DMS153 treated with DMSO at 0.1 percent for 48 hours (cell line): Measurements from ENCODE around the gene ZG16.

ENCODE experiments used
- DNase-seq: peaks from one replicate; lab custom pipeline; 2025; ENCODE audit not compliant: unreplicated experiment; lab: John Stamatoyannopoulos, UW

Gene ZG16

GRCh38 chr16:29807426-29808218 lies 29.6 kb downstream of the ZG16 start:
- DNase-seq, result peak; percentile 86

DNA sequence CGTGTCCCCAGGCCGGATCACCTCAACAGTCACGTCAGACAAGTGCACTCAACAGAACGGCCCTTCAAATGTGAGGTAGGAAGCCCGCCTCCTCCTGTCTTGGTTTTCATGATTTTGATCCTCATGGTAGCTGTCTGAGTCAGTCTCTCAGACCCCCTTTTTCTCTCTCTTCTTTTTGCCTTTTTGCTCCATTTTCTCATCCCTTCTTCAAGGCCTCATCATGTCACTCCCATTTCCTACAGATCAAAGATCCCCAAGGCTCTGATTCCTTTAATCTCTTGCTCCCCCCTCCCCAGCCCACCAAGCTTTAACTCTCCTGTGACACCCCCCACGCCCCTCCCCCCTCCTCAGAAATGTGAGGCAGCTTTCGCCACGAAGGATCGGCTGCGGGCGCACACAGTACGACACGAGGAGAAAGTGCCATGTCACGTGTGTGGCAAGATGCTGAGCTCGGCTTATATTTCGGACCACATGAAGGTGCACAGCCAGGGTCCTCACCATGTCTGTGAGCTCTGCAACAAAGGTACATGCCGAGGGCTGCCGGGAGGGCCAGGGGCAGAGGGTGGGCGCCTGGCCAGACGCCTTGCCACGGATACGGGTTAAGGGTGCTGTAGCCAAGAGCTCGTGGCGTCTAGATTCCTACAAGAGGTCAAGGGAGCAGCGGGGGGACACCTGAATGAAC lies 30.3 kb downstream of the ZG16 start:
- DNase-seq, result no peak

GRCh38 chr16:29809031-29809747 lies 31.1 kb downstream of the ZG16 start:
- no peak for DNase-seq

GRCh38 chr16:29809850-29810698 lies 32.0 kb downstream of the ZG16 start:
- no peak for DNase-seq

GRCh38 chr16:29810699-29811169 lies 32.7 kb downstream of the ZG16 start:
- DNase-seq, result no peak

- DNase-seq, result peak; percentile 91
Measured at GRCh38 chr16:29811170-29811895, 33.3 kb downstream of the ZG16 start.

DNA sequence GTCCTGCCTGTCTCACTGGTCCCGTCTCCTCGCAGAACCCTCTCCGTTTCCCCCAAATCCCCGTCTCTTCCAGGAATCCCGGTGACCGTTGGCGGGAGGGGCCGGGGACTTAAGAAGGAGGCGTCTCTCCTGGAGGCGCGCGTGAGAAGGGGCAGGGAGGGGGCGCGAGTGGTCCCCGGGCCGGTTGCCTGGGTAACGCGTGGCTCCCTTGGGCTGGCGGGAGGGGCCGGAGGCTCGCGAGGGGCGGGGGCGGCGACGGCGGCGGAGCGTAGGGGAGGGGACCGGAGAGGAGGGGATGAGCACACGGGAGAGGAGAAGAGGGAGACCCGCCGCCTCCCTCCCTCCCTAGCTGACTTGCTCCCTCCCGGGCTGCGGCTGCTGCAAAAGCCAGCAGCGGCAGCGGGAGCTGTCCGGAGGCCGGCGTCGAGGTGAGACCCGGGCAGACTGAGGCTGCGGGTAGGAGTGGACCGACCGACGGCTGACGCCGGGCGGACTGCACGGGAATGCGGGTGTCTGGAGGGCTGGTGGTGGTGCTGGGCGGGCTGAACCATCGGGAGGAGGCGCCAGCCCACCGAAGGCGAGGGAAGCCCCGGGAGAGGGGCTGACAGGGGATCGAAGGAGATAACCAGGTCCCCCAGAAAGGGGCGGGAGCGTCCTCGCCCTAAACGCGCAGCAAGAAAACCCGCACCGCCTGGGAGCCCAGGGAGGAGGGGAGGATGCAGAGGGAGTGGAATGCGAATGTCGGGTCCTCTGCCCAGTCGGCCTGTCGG lies 34.0 kb downstream of the ZG16 start, which contains the start of gene PRRT2:
Gene PRRT2, plus strand, starts transcription at position 298 of the 770 bp plus-strand sequence. CDS start 862 bp downstream, outside the sequence.
- no peak for DNase-seq

GRCh38 chr16:29812754-29813643 lies 34.9 kb downstream of the ZG16 start:
- no peak for DNase-seq

- DNase-seq, result no peak
Measured at GRCh38 chr16:29813644-29814562, 35.8 kb downstream of the ZG16 start.

GRCh38 chr16:29814592-29814991 lies 36.5 kb downstream of the ZG16 start:
- DNase-seq, result no peak

DNA sequence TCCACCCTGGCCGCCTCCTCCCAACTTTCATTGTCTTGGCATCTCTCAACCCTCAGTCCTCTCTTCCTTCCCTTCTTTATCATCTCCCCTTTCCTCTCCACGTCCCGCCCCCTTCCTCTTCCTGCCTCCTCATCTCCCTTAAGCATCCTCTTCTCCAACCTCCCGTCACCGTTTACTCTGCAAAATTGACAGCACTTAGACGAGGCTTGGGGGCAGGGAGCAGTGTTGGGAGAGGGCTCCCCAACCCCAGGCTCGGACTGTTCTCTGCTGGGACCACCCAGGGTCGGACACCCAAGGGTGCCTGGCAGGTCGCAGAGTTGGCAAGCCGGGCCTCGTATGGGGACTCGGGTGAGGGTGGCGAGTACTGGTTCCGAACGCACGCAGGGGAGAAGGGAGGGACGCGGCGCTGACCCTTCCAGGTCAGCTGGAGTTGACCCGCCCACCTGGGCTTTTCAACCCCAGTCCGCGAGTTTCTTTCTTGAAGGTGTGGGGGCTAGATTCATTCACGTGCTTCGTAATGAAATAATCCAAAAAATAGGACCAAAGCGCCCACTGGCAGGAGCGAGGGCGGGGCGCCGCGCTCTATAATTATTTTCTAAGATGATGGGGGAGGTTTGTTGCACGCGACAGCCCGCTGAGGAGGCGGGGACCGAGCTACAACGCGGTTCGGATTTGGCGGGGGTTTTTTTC lies 37.1 kb downstream of the ZG16 start:
- peak; percentile 74 for DNase-seq

- DNase-seq, result peak; percentile 93
Measured at GRCh38 chr16:29815793-29816693, 38.0 kb downstream of the ZG16 start, which contains the start of gene PAGR1. Gene PAGR1, plus strand, starts transcription at chr16:29816152. Its CDS starts 374 bp downstream, at chr16:29816526.

DNA sequence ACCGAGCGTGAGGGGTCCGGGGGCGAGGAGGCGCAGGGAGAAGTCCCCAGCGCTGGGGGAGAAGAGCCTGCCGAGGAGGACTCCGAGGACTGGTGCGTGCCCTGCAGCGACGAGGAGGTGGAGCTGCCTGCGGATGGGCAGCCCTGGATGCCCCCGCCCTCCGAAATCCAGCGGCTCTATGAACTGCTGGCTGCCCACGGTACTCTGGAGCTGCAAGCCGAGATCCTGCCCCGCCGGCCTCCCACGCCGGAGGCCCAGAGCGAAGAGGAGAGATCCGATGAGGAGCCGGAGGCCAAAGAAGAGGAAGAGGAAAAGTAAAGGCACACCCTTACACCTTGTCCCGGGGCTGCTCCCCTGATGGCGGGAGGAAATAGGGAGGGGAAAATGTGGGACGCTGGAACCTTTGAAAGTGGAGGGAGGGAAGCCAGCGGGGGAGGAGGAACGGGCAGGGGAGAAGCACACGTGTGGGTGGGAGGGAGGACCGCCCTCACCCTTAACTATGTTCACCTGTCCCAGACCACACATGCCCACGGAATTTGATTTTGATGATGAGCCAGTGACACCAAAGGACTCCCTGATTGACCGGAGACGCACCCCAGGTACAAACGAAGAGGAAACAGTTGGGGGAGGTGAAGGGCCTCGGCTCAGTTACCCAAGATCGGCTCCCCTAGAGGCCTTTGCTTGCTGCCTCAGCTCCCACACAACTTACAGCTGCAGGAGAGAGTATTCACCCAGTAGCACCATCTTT lies 38.8 kb downstream of the ZG16 start:
- DNase-seq, result peak; percentile 34

DNA sequence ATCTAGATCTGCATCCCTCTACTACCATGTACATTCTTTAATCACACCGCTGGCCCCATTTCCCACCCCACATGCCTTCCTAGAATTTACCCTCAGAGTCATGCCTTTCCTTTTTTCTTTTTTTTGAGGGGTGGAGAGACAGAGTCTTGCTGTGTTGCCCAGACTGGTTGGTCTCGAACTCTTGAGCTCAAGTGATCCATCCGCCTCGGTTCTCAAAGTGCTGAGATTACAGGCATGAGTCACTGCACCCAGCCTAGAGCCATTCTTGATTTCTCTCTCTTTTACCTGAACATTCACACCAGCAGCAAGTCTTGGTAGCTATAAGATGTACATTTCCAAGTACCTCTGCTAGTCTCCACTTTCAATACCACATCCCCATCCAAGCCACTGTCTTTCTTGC lies 40.0 kb downstream of the ZG16 start:
- no peak for DNase-seq

- no peak for DNase-seq
Measured at GRCh38 chr16:29819506-29819905, 41.5 kb downstream of the ZG16 start.
